K562 (cell line): Measurements from ENCODE around the gene FRMPD4. TPM values are rescaled to one million over a fixed set of nuclear protein-coding genes. Genes with fewer than 3 reads are reported as not detected.

Experiments
- ATAC-seq: fragments of 200-7000 bp; cut with Tn5 transposase; 3 replicates; pipeline ENCODE4 v1.9.1; 2020; ENCODE audit warnings: moderate library complexity
- BruUV-seq: library from RNA; stranded (reverse); fragments of 400-500 nt; replicated peaks from 2 replicates; lab custom pipeline; 2021; lab: Mats Ljungman, UMichigan
- CTCF ChIA-PET: fragments of 300-600 bp; formaldehyde crosslinking; extraction: SDS; loops from one replicate; lab custom pipeline; 2021; ENCODE audit warnings: low intra/inter-chr PET ratio; lab: Yijun Ruan, JAX
- POLR2A ChIA-PET: fragments of 300-600, 350-650 bp; sonication (Branson Sonifier 250); formaldehyde crosslinking; extraction: SDS; loops from one replicate; lab custom pipeline; 2021; ENCODE audit warnings: antibody characterized with exemption, inconsistent platforms; lab: Yijun Ruan, JAX
- DNase-seq, 4 experiments: peaks; one replicate each; pipeline versions ENCODE4 v3.0.0 to v3.0.0-alpha.2; 2011 to 2018; ENCODE audit warnings: low spot score in 3 of 4, mixed read lengths in 3 of 4; ENCODE audit errors: extremely low read depth in 1 of 4
- FAIRE-seq: peaks from 2 replicates; lab custom pipeline; 2011; peaks lifted over from hg19 to GRCh38; lab: Jason Lieb, UNC
- H2AFZ ChIP-seq: 2 replicates; pipeline ENCODE4 v1.6.0; 2011; ENCODE audit warnings: low read depth, low read length, control low read depth, inconsistent platforms
- H3K27ac ChIP-seq: fragments of 200-600 bp; 3 replicates; pipeline ENCODE4 v1.8.0; 2011; ENCODE audit warnings: low read depth, mild to moderate bottlenecking, control low read depth, inconsistent platforms, low read length, moderate library complexity, mixed read lengths; ENCODE audit errors: extremely low read depth
- H3K27me3 ChIP-seq, 2 experiments: fragments of 300-600 bp in 1 of 2; 2 replicates in 1 of 2; 3 replicates in 1 of 2; pipeline versions ENCODE4 v1.6.0 to v1.8.0; 2011; ENCODE audit warnings: inconsistent platforms in 2 of 2, low read length in 2 of 2, mild to moderate bottlenecking in 1 of 2, mixed read lengths in 1 of 2, moderate library complexity in 1 of 2; ENCODE audit not compliant: control insufficient read depth in 2 of 2, insufficient read depth in 2 of 2
- H3K36me3 ChIP-seq: fragments of 300-600 bp; 3 replicates; pipeline ENCODE4 v1.8.0; 2011; ENCODE audit warnings: mild to moderate bottlenecking, low read length, inconsistent platforms; ENCODE audit not compliant: control insufficient read depth, insufficient read depth
- H3K4me1 ChIP-seq, 2 experiments: fragments of 200-600 bp in 1 of 2; replicated peaks in 1 of 2; 2 replicates in 1 of 2; 3 replicates in 1 of 2; pipeline versions ENCODE4 v1.5.1 to v1.8.0; 2011; ENCODE audit warnings: inconsistent platforms in 2 of 2, low read length in 2 of 2, mild to moderate bottlenecking in 1 of 2, mixed read lengths in 1 of 2, moderate library complexity in 1 of 2; ENCODE audit not compliant: control insufficient read depth in 2 of 2, insufficient read depth in 2 of 2
- H3K4me2 ChIP-seq: 2 replicates; pipeline ENCODE4 v1.6.1; 2011; ENCODE audit warnings: low read length, control low read depth, inconsistent platforms, mixed read lengths; ENCODE audit not compliant: insufficient read depth
- H3K4me3 ChIP-seq: fragments of 200-600 bp; sonication (generic), shearing (Covaris generic); 2 replicates; pipeline ENCODE4 v1.5.1; 2016; ENCODE audit warnings: control low read depth, inconsistent platforms
- H3K79me2 ChIP-seq: fragments of 200-600 bp; 3 replicates; pipeline ENCODE4 v1.8.0; 2011; ENCODE audit warnings: low read length, inconsistent platforms; ENCODE audit not compliant: control insufficient read depth, insufficient read depth
- H3K9ac ChIP-seq, 2 experiments: 2 replicates each; pipeline versions ENCODE4 v1.6.0 to v1.6.1; 2011; ENCODE audit warnings: low read depth in 2 of 2, low read length in 2 of 2, control low read depth in 1 of 2, inconsistent platforms in 1 of 2, mild to moderate bottlenecking in 1 of 2, mixed read lengths in 1 of 2; ENCODE audit not compliant: insufficient read depth in 1 of 2
- H3K9me1 ChIP-seq: one replicate; pipeline ENCODE4 v1.6.0; 2011; ENCODE audit warnings: inconsistent platforms, mild to moderate bottlenecking, low read length, moderate library complexity; ENCODE audit not compliant: control insufficient read depth, insufficient read depth
- H3K9me3 ChIP-seq: replicated peaks from 2 replicates; pipeline ENCODE4 v1.5.1; 2011; ENCODE audit warnings: low read depth, low read length, inconsistent platforms; ENCODE audit not compliant: control insufficient read depth, insufficient read depth
- H4K20me1 ChIP-seq: replicated peaks from 2 replicates; pipeline ENCODE4 v1.6.1; 2011; ENCODE audit warnings: low read length, inconsistent platforms, mixed read lengths; ENCODE audit not compliant: control insufficient read depth, insufficient read depth
- CTCF ChIP-seq, 3 experiments: IDR thresholded peaks in 2 of 3; conservative IDR thresholded peaks in 1 of 3; 2 replicates each; pipeline ENCODE4 v1.5.1; 2011 to 2012; ENCODE audit warnings: low read length in 3 of 3, mild to moderate bottlenecking in 3 of 3, control low read depth in 2 of 3, improper control_type of control experiment in 1 of 3, inconsistent platforms in 1 of 3, low read depth in 1 of 3, mixed read lengths in 1 of 3, moderate library complexity in 1 of 3; ENCODE audit not compliant: insufficient read depth in 2 of 3
- EGR1 ChIP-seq: fragments of 450-650 bp; conservative IDR thresholded peaks from 2 replicates; pipeline ENCODE4 v1.6.1; 2017; ENCODE audit warnings: mild to moderate bottlenecking
- EP300 ChIP-seq: IDR thresholded peaks from 2 replicates; pipeline ENCODE4 v1.6.1; 2012; ENCODE audit warnings: low read length, improper control_type of control experiment
- HDAC8 ChIP-seq: fragments of 450-650 bp; IDR thresholded peaks from 2 replicates; pipeline ENCODE4 v1.6.1; 2016; ENCODE audit warnings: mild to moderate bottlenecking, missing genetic modification characterization, moderate library complexity, missing compliant biosample characterization
- MBD2 ChIP-seq: sonication (generic); IDR thresholded peaks from 2 replicates; pipeline ENCODE4 v1.6.1; 2016; ENCODE audit warnings: low read depth, borderline replicate concordance
- ZNF253 ChIP-seq: fragments of 250-450 bp; sonication (Bioruptor Pico); conservative IDR thresholded peaks from 2 replicates; pipeline ENCODE4 v1.6.1; 2021; ENCODE audit warnings: mild to moderate bottlenecking
- ZNF592 ChIP-seq: fragments of 450-650 bp; IDR thresholded peaks from 2 replicates; pipeline ENCODE4 v1.6.1; 2017; ENCODE audit warnings: antibody characterized with exemption, mild to moderate bottlenecking
- ZNF695 ChIP-seq: fragments of 450-650 bp; formaldehyde crosslinking; IDR thresholded peaks from 2 replicates; pipeline ENCODE4 v1.4.0; 2020; ENCODE audit warnings: mild to moderate bottlenecking, moderate library complexity
- WGBS: fragments of 100-300 bp; shearing (Covaris generic); methylation state at CpG from one replicate; pipeline ENCODE4 v1.1.6; 2016; ENCODE audit warnings: low coverage, mixed read lengths; ENCODE audit not compliant: insufficient coverage; ENCODE audit errors: missing lambda C conversion rate; 5-methylcytosine and 5-hydroxymethylcytosine counted together
- in situ Hi-C: fragments of 300-500 bp; cut with MboI; formaldehyde crosslinking; loops from 4 replicates; pipeline ENCODE4 v1.15.0; 2018; ENCODE audit warnings: inconsistent platforms, mixed read lengths
- intact Hi-C: fragments of 100-400 bp; cut with micrococcal nuclease; formaldehyde crosslinking; loops from 2 replicates; pipeline ENCODE4 v1.14.2; 2022
- polyA plus RNA-seq, 8 experiments: library from polyadenylated mRNA; depleted of rRNA in 4 of 8; stranded (reverse) in 5 of 8; unstranded in 3 of 8; fragments of >200 nt; fragmentation: Nextera tagmentation in 2 of 8; fragmentation: Illumina TruSeq in 1 of 8; extraction: Ambion mirVana in 2 of 8; extraction: Trizol in 1 of 8; gene quantifications; 2 replicates each; pipeline versions ENCODE4 v1.2.1 to v1.2.3, GENCODE V29; 2011 to 2014; ENCODE audit warnings: inconsistent platforms in 1 of 8, missing spikeins in 1 of 8
- total RNA-seq, 7 experiments: library from RNA; depleted of rRNA in 6 of 7; stranded (reverse); fragments of >200 nt in 6 of 7; fragmentation: Illumina TruSeq in 2 of 7; extraction: Trizol in 2 of 7; gene quantifications; 2 replicates each; pipeline versions ENCODE4 v1.2.1 to v1.2.3, GENCODE V29; 2011 to 2021; ENCODE audit warnings: low replicate concordance in 1 of 7
- TF ChIP-seq, protein P1 (sequence below): sonication (generic); IDR thresholded peaks from 2 replicates; pipeline ENCODE4 v1.6.1; 2016

The FRMPD4 gene
- total and polyA plus RNA-seq, 9 of the 15 experiments (the other 6 are each of a cell fraction or from before 2014, with no cell fraction given) = not detected

DNA sequence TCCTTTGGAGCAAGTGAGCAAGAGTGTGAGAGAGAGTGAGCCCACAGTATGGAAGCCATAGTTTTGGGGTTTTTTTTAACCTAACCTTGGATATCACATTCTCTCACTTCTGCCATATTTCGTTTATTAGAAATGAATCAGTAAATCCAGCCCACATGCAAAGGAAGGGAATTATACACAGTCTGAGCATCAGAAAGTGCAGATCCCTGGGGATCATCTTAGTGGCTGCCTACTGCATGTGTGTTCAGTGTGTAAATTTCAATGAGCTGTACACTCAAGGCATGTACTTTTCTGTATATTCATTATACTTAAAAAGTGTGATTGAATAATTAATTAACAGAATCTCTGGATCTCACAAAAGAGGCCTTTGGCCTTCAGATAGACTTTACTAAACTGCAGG, 519.2 kb downstream of the FRMPD4 start:
- intact Hi-C loops (no loop called here), in situ Hi-C loops (no loop called here)
- Histone ChIP-seq H3K9me1 (no peaks in the 10 kb centered on the region), H3K4me3 (no peak overlapping the region), H3K9ac (no peak overlapping the region), H4K20me1 (no peaks in the 10 kb centered on the region), H3K9me3 (no peaks in the 10 kb centered on the region), H3K79me2 (no peaks in the 10 kb centered on the region), H3K27ac (no peak overlapping the region), H3K4me2 (no peak overlapping the region), H3K27me3 (no peaks in the 10 kb centered on the region), H3K36me3 (no peaks in the 10 kb centered on the region), H3K4me1 (no peaks in the 10 kb centered on the region)
- no TSS peak for BruUV-seq
- WGBS = 0% methylated on average over 1 of the region's 1 CpG
- no peak for FAIRE-seq
- TF ChIP-seq EP300 (no peak), HDAC8 (tag) (no peak), EGR1 (no peak)
- TF ChIP-seq, protein P1, sequence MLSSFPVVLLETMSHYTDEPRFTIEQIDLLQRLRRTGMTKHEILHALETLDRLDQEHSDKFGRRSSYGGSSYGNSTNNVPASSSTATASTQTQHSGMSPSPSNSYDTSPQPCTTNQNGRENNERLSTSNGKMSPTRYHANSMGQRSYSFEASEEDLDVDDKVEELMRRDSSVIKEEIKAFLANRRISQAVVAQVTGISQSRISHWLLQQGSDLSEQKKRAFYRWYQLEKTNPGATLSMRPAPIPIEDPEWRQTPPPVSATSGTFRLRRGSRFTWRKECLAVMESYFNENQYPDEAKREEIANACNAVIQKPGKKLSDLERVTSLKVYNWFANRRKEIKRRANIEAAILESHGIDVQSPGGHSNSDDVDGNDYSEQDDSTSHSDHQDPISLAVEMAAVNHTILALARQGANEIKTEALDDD = no peak
- TF ChIP-seq, all 486 proteins: peak for 0
- CTCF ChIA-PET = no interaction called here
- DNase-seq = no peak
- no peak for ATAC-seq
- POLR2A ChIA-PET = no interaction called here
- no peak overlapping the region for H2AFZ ChIP-seq

GRCh38 chrX:12657881-12658280, 519.6 kb downstream of the FRMPD4 start:
- Histone ChIP-seq H3K9ac (no peak overlapping the region), H4K20me1 (no peaks in the 10 kb centered on the region), H3K36me3 (no peaks in the 10 kb centered on the region), H3K9me1 (no peaks in the 10 kb centered on the region), H3K79me2 (no peaks in the 10 kb centered on the region), H3K27me3 (no peaks in the 10 kb centered on the region), H3K27ac (no peak overlapping the region), H3K4me2 (no peak overlapping the region), H3K9me3 (no peaks in the 10 kb centered on the region), H2AFZ (no peak overlapping the region), H3K4me1 (no peaks in the 10 kb centered on the region), H3K4me3 (no peak overlapping the region)
- ChIA-PET CTCF (no interaction called here), POLR2A (no interaction called here)
- WGBS = no CpG with 5 or more reads among the region's 1 CpG
- no peak for DNase-seq
- FAIRE-seq = no peak
- ATAC-seq = no peak
- no TSS peak for BruUV-seq
- in situ Hi-C loops = no loop called here
- intact Hi-C loops = no loop called here
- TF ChIP-seq ZNF253 (CRISPR knock-in tag) (no peak), MBD2 (no peak), ZNF695 (CRISPR knock-in tag) (no peak), ZNF592 (no peak), CTCF (IDR thresholded peaks at IDR 0.05 in 2 of 3, conservative IDR thresholded peaks at IDR 0.05 in 1 of 3; ENCODE audit: insufficient read depth in 2 of 3, low read depth in 1 of 3, low read length in 3 of 3) (no peak)
